ENCODE data around the gene GDPD5. TPM values are rescaled to one million over a fixed set of nuclear protein-coding genes. Genes with fewer than 3 reads are reported as not detected.

The GDPD5 gene
- total and polyA plus RNA-seq, 12 donors, result 4.1 to 110 (median 14.5) TPM

DNA sequence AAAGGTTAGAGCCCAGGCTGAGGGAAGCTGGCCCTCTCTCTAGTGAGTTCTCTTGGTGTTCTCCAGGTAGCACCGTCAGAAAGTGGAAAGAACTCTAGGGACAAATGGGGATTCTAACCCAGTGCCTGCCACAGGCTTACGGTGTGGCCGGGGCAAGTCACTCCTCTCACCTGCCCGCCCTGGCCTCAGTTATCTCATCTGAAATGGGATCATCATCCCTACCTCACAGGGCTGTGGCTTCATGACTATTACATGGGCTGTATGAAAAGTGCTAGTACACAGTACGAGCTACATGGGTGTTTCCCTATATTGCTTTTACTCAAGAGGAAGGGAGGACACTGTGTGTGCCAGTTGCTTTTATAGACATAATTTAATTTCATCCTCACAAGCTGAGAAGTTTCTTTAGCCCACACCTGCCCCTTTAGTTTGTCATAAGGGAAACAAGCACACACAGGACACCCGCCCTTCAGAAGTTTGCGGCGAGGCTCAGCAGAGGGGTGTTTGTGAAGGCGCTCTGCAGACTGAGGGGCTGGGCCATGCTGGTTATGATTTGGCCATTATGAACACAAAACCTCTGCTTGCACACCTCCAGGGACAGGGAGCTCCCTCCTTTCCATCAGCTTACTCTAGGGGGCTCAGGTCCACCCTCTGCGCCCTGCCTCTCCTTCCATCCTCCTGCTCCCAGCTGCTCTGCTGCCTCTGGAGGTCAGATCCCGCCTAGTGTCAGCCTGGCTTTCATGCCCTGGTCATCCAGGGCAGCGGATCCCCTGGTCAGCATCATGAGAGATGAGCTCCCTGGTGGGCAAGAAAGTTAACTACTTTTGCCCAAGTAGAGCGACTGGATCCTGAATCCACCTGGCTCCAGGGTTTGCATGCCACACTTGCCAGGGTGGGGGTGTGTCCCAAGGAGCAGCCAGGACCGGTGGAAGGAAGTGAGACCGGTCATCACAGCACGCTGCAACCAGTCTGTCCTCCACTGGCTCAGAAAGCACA lies 93.9 kb downstream of the GDPD5 start:
- no peak for DNase-seq
- H3K4me1 ChIP-seq (replicated peaks in 1 of 2), result peaks cover 0 to 4% of the 10 kb centered on the region in 2 donors
- H3K36me3 ChIP-seq (replicated peaks in 1 of 2), result no peaks in the 10 kb centered on the region
- no peak overlapping the region for H3K4me3 ChIP-seq
- H3K9me3 ChIP-seq (replicated peaks in 1 of 3), result no peaks in the 10 kb centered on the region
- WGBS, 4 donors, result 48 to 59% (median 53%) methylated on average over 16 of the region's 16 CpGs
- no peak for TF ChIP-seq CTCF (IDR thresholded peaks at IDR 0.05)
- TF ChIP-seq POLR2A (IDR thresholded peaks at IDR 0.05), result no peak
- peaks cover 5% of the 10 kb centered on the region for H3K27me3 ChIP-seq
- intact Hi-C loops (cut with DNase I), result no loop called here
- H3K27ac ChIP-seq, result no peak overlapping the region

GRCh38 chr11:75430714-75431532 lies 94.8 kb downstream of the GDPD5 start:
- Histone ChIP-seq H3K9me3 (replicated peaks in 1 of 3) (no peaks in the 10 kb centered on the region), H3K4me3 (peak overlapping the region in 1 of 4 donors; percentile 62), H3K36me3 (replicated peaks in 1 of 2) (no peaks in the 10 kb centered on the region), H3K4me1 (replicated peaks in 1 of 2) (peaks cover 0 to 4% of the 10 kb centered on the region in 2 donors), H3K27ac (peak overlapping the region in 1 of 5 donors; percentile 47), H3K27me3 (peaks cover 5% of the 10 kb centered on the region)
- 15 to 25% (median 25%) methylated on average over 24 to 32 of the region's 32 CpGs for WGBS, 4 donors
- intact Hi-C loops (cut with DNase I), result no loop called here
- no peak for DNase-seq
- TF ChIP-seq CTCF (IDR thresholded peaks at IDR 0.05) (no peak), POLR2A (IDR thresholded peaks at IDR 0.05) (no peak)

DNA sequence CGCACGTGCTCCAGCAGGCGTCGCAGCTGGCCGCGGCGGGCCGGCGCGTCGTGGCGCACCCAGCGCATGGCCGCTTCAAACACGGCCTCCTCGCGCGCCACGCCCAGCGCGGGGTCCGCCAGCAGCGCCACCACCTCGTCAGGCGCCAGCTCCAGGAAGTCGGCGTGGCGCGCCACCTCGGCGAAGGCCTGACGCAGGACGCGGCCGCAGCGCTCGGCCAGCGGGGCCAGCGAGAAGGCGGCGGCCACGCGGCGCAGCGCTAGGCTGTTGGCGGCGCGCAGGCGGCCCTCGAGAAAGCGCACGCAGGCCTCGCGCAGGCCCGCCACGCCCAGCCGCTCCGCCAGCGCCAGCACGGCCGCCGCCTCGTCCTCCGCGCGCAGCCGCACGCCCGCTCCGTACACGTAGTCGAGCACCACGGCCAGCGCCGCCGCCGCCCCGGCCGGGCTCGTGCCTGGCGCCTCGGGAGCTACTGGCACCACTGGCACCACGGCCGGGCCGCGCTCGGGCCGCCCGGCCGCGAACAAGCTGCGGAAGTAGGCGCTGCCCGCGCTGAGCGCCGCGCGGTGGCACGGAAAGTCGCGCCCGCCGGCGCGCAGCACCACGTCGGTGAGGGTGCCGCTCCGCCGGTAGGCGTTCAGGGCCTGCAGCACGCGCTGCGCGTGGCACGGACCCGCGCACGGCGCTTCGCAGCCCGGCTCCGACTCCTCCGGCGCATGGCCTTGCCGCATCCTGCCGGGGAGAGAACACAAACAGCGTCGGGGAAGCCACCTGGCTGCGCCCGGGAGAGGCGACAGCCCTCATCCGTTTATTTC lies 95.6 kb downstream of the GDPD5 start:
- Histone ChIP-seq H3K27me3 (peaks cover 5% of the 10 kb centered on the region), H3K36me3 (replicated peaks in 1 of 2) (no peaks in the 10 kb centered on the region), H3K4me1 (replicated peaks in 1 of 2) (peaks cover 0 to 4% of the 10 kb centered on the region in 2 donors), H3K4me3 (peak overlapping the region in 1 of 4 donors; percentile 62), H3K27ac (peak overlapping the region in 2 of 5 donors; percentile 29 to 47), H3K9me3 (replicated peaks in 1 of 3) (no peaks in the 10 kb centered on the region)
- peak; percentile 48 to 73 (median 58) for DNase-seq
- intact Hi-C loops (cut with DNase I), result no loop called here
- TF ChIP-seq CTCF (IDR thresholded peaks at IDR 0.05) (peak in 1 of 6 experiments; percentile 20), POLR2A (IDR thresholded peaks at IDR 0.05) (no peak)
- WGBS, 4 donors, result 0 to 2% (median 1%) methylated on average over 1 to 134 of the region's 134 CpGs

All from adrenal gland (tissue), 12 donors.